Measurements from ENCODE around the gene MGAT1.

MGAT1 gene

GRCh38 chr5:180824630-180825476 lies 22.2 kb upstream of the MGAT1 start:
- in situ Hi-C loops (cut with MboI; ENCODE audit: low sequenced_read_pairs): no loop called here

- in situ Hi-C loops (cut with MboI; ENCODE audit: low sequenced_read_pairs): no loop called here
These were observed 21.5 kb upstream of the MGAT1 start for GRCh38 chr5:180823940-180824629.

DNA sequence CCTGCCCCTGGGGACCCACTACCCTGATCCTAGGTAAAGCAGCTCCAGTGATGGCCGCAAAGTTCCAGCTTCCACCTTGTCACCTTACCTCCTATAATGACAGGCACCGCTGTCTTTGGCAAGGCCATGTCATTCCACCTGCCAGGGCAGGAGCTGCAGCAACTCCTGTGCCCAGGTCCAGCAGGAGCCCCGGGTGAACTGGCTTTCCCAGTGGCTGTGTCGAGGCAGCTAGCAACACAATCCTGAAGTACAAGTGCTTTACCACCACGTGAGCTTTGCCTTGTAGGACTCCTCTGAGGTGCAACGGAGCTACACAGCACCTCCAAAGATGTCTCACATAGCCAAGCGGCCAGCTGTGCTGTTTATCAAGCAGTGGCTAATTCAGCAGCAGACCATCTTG lies 20.7 kb upstream of the MGAT1 start:
- in situ Hi-C loops (cut with MboI; ENCODE audit: low sequenced_read_pairs): no loop called here

DNA sequence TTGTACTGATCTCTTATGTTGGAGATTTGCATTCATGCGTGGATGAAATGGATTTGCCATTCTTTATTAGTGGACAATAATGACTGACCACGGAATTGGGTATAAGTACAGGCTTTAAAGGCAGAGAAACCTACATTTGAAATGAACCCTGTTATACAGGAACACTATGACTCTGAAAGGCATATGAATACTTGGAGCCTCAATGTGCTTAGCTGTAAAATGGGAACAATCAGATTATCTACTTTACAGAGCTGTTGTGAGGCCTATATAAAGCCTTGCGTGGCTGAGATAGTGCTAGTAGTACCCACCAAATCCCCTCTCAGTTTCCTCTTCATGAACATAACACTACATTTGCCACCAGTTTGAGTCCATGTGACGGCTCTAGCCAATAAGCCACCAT lies 18.9 kb upstream of the MGAT1 start:
- in situ Hi-C loops (cut with MboI; ENCODE audit: low sequenced_read_pairs): no loop called here

DNA sequence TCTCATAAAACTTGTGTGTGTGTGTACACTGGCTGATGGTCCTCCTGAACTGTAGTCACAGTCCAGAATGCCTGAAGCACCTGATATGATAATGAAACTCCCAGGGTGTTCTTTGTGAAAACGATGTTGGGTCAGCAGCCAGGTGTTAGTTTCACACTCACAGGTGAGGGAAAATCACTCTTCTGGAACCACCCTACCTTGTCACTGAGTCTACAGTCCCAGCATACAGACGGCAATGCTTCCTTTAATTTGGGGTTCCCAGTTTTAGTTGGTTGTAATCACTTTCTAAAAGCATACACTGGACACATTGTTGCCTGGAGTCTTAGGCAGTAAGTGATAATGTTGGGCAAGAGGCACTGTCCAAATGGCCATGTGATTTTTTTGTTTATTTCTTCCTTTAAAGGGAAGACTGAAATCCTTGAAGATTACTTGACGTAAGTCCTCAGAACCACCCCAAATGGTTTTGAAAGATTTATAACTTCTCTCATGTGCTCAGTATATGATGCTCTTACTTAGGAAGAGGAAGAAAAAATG lies 18.2 kb upstream of the MGAT1 start:
- in situ Hi-C loops (cut with MboI; ENCODE audit: low sequenced_read_pairs): no loop called here

DNA sequence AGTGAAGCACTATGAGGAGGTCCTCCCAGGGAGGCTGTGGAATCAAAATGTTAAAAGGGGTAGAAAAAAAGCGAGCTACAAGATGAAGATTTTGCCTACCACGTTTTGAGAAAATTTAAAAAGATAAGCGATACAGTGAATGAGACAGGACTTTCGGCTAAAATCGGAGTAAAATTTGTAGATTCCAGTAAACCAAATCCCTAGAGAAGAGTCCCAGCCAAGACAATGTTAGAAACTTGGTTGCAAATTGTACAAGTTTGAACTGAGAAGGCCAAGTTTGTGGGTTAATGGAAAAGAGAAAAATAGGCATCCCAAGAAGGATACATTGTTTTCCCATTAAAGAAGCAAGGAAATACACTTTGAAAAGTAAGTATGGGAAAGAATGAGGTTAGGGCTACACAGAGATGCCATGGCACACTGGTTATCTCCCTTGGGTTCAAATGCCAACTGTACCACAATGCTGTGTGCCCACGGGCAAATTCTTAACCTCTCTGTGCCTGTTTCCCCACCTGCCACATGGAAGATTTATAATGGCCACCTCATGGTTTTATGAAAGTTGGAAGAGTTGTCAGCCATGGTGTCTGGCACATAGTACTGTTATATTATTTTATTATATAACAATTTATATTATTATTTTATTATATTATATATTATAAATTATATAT lies 16.2 kb upstream of the MGAT1 start:
- in situ Hi-C loops (cut with MboI; ENCODE audit: low sequenced_read_pairs): no loop called here

- in situ Hi-C loops (cut with MboI; ENCODE audit: low sequenced_read_pairs): no loop called here
These were observed 15.5 kb upstream of the MGAT1 start for GRCh38 chr5:180817893-180818674.

DNA sequence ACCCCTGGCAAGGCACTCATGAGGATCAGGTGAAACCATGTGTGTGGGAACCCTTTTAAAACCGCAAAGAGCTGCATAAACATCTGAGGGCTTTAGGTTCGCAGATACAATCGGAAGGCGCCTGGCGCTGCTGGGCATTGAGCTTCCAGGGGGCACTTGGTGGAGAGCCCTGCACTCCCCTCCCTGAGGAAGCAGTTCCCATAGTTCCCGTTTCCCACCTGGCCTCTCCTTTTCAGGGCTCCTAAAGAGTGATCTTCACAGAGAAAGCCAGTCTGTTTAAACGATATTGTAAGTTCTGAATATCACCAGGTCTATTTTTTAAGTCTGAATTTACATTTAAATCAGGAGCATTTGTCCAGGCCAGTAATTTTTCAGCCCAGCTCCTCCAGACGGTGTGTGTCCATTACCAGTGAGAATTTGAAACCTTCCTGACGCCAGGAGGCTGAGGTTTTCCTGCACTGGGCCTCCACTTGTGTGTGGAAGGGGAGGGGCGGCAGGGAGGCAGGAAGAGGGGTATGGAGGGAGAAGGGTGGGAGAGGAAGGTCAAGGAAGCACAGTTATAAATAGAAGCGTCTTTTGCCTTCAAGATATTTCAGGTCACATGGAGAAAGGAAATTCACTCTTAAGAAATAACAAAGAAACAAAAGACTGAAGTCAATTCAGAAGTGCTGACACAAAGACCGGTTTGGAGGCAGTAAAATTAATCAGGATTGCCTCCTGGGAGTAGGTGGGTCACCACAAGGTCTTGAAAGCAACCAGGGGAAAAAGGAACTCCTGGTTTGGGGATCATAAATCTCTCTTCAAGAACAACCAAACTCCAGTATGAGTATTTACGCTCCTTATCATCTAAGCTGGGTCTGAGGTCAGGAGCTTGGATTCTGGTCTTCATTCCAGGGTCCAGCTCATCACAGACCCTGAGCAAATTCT lies 14.3 kb upstream of the MGAT1 start:
- in situ Hi-C loops (cut with MboI; ENCODE audit: low sequenced_read_pairs): no loop called here

GRCh38 chr5:180815293-180815917 lies 12.8 kb upstream of the MGAT1 start:
- in situ Hi-C loops (cut with MboI; ENCODE audit: low sequenced_read_pairs): no loop called here

GRCh38 chr5:180813420-180813819 lies 10.8 kb upstream of the MGAT1 start:
- in situ Hi-C loops (cut with MboI; ENCODE audit: low sequenced_read_pairs): no loop called here

DNA sequence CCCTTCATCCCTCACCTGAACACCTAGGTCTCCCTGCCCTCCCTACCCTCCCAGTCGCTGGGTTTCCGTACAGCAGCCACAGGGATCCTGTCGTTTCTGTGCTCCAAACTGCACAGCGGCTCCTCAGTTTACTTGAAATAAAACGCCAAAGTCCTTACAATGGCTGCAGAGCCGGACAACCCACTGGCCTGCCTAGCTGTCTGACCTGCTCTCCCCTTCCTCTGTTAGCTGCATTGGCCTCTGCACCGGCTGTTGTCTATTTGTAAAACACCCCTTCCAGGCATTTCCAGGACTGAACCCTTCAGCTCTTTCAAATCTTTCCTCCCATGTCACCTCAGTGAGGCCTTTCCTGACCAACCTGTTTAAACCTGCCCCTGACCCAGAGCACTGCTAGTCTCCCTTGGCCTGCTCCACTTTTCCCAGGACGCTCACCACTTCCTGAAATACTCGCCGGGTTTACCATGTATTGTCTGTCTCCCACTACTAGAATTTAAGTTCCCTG lies 9.1 kb upstream of the MGAT1 start:
- in situ Hi-C loops (cut with MboI; ENCODE audit: low sequenced_read_pairs): no loop called here

DNA sequence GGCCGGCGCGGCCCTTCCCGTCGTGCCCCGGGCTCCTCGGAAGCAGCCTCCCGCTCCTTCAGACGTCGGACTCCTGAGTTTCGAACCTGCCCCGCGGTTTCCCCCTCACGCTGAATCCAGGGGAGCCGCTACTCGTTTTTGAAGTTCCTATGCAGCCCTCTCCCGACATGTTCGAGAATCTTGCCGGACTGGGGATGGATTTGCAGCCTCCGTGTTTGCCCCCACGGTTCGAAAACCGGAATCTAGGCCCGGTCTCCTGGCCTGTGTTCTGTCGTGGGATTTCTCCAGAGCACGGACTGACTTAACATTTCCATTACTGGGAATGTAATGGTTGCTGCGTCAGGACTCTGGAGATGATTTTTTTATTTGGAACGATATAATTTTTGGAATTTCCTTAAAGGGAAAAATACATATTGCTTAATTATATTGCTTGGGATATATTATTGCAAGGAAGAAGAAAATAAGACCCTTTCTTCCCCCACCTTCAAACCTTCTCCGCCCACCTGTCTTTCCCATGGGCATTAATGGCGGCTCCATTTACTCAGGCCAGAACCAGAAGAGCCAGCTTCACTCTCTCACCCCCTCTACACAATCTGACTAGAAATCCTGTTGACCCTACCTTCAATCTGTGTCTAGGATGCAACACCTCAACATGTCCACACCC lies 8.5 kb upstream of the MGAT1 start:
- in situ Hi-C loops (cut with MboI; ENCODE audit: low sequenced_read_pairs): no loop called here

GRCh38 chr5:180810210-180810958 lies 7.8 kb upstream of the MGAT1 start:
- in situ Hi-C loops (cut with MboI; ENCODE audit: low sequenced_read_pairs): no loop called here

DNA sequence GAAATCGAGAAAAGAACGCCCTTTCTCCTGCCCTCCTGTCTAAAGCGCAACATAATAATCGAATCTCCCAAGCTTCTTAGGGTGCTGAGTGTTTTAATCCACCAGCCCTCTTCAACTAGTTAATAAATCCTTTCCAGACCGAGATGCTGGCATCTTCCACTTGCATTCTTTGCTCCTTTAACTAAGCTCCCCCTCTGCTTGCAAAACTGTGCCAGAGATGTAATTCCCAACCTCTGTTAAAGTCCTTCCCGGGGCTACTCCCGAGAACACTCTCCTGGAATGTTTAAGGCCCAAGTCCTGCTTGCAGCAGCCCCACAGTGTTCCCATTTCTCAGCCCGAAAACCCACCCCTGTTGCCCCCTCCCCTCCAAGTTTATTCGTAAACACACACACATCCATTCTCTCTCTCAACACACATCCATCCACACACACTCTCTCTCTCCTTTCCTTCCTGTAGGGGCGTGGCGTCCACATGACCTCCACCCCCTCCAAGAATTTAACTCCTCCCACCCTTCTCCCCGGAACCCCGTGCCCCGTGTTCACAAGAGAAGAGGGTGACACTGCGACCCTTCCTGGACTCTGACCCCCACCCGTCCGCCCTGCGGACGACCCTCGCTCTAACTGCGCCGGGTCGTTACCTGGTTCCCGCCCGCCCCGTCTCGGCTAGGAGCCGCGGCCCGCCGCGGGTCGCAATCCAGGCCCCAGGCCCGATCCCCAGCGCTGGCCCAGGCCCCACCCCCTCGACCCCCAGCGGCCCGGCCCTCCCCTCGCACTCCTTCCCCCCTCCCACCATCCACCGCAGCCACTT lies 7.0 kb upstream of the MGAT1 start:
- in situ Hi-C loops (cut with MboI; ENCODE audit: low sequenced_read_pairs): no loop called here

- in situ Hi-C loops (cut with MboI; ENCODE audit: low sequenced_read_pairs): no loop called here
These were observed 5.9 kb upstream of the MGAT1 start for GRCh38 chr5:180808461-180809000.

DNA sequence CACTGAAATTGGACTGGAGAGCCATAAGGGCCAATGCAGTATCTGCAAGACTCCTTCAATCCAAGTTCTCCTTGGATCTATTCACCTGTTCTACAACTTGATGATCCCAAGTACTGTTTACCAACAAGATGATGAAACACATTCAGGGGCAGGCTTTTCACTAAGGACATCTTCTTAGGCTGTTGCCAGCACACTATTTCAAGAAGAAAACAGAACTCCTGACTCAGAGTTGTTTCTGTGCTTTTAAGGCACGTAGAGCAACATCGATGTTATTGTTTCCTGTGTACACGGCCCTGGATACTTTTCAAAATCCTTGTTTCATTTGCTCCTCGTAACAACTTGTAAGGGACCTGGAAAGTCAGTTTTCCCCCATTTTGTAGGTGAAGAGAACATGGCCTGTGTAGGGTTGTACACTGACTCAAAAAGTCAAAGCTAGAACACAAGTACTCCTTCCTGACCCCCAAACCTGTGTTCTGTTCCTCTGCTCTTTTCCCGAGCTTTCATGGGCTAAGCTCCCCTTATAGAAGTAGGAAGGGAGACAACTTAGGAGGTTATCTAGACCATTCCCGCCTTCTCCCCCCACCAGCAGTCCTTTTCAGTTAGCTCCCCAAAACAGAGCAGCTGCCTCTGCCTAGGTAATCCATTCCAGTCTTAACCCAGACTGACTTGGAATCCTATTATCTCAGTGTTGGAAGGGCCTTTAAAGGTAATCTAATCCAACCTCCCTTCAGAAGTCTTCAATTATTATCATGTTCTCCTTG lies 5.2 kb upstream of the MGAT1 start:
- in situ Hi-C loops (cut with MboI; ENCODE audit: low sequenced_read_pairs): no loop called here
